Measurements from ENCODE around the gene ZFP92.
"Not testable (repeated sequence)": the region's sequence is repeated elsewhere in the genome, so short reads cannot be mapped to it uniquely, and the experiment has no call there.

Gene ZFP92

DNA sequence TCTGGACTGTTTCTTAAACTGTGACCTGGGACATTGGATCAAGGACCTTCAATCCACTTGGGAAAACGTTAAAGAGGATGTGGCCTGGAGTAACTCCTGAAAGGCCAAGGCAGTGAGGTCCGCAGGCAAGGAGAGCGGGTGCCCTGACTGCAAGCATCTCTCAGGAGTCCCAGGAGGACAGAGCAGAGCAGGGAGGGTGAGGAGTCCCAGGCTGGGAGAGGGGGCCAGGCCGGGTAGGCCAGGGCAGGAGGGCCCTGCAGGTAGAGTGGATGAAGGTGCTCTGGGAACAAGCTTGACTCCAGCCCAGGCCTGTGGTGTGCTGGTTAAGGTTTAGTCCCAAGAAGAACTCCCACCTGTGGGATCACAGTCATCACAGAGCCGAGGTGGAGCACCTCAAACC, 23.9 kb upstream of the ZFP92 start:
- DNase-seq = no peak

DNA sequence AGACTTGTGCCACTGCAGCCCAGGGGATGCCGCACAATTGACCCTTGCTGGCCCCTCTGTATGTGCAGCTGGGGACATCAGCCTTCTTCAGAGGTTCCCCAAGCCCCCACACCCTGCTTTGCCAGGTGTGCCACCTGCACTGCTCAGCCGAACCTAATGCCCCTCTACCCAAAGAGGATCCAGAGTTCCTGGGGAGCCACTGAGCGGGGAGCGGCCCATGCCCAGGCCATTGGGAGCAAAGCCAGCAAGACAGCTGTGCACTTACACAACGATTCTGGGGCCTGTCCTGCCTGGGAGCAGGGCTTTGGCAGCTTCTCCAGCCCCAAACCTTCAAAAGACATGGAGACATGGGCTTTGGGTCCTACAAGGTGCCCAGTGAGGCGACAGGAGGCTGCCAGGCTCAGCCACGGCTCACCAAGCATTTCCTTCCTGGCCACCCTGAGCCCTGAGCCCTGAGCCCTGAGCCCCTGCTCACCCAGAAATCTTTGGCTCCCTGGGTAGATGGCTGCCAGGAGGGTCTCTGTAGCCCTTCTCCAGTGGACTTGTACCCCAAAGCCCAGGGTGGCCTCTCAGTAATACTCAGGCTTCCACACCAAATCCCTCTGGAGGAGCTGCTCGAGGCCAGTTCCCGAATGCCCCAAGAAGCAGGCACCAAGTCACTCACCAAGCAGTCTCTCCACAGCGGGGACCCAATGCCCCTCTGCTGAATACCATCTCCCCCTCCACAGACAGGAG, 23.1 kb upstream of the ZFP92 start:
- no peak for DNase-seq

DNA sequence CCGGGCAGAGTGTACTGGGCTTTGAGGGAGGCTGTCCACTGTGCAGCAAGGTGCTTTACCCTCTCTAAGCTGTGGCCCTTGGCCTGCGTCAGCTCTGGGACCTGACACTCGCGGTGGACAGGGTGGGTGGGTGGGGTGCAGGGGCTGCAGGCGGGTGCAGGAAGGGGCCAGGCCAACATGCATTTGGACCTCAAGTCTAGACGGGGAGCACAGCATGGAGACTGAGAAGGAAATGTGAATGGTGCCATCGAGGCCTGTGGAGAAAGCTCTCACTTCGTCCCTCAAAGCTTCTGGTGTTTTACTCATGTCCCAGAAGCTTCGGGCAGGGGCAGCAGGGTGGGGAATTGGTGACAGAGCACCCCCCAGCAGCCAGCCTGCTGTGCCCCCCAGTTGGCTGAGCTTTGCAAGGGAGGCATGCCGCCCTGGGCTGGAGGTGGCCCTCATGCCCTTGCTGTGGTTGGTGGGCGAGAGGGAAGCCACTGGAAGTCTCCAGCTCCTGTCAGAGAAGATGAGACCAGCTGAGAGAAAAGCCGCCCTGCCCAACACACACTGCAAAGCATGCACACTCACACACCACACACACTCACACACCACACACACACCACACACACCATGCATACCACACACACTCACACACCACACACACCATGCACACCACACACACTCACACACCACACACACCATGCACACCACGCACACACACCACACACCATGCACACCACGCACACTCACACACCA, 22.4 kb upstream of the ZFP92 start:
- no peak for DNase-seq

DNA sequence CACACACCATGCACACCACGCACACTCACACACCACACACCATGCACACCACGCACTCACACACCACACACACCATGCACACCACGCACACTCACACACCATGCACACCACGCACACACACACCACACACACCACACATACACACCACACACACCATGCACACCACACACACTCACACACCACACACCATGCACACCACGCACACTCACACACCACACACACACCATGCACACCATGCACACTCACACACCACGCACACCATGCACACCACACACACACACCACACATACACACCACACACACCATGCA, 21.9 kb upstream of the ZFP92 start:
- DNase-seq = not testable (repeated sequence)

DNA sequence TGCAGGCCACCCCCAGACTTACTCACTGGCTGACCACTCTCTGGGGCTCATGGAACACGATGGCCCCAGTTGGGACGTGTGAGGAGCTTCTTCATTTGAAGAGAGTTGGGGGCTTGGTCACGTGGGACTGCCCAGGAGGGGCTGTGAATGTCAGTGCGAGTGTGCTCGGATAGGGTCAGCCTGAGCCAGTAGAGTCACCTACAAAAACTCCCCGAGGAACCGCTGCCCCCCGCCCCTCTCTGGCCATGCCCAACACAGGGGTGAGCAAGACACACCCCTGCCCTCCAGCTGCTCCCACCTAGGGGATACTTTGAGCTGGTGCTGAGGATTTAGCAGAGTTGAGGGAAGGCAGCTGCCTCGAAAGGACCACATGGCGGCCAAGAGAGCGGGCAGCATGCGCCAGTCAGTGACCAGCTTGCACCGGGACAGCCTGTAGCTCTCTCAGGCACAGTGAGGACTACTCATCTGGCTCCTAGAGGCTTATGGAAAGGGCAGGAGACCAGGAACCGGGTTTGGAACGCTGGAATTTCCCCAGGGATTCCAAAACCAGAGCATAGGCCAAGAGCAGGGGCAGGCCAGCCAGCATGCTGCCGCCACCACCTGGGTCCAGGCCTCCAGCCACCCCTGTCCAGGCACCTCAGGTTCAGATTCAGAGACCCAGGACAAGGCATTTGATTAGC, 18.5 kb upstream of the ZFP92 start:
- no peak for DNase-seq

DNA sequence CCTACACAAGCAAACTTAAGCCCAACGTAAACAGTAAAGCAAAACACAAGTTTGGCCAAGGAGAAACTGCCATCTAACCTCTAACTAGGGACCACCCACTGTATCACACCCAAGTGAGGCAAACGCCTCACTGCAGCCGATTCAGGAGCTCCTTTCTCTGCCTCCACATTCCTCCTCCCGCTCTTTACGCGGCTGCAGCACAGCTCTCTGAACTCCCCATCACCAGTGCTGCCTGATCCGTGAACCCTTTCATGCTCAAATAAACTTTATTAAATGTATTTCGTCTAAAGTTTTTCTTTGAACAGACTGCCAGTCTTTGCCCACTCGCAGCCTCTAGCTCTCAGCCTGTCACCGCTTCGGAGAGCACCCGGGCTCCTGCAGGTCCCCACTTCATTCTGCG, 16.7 kb upstream of the ZFP92 start:
- DNase-seq = no peak

DNA sequence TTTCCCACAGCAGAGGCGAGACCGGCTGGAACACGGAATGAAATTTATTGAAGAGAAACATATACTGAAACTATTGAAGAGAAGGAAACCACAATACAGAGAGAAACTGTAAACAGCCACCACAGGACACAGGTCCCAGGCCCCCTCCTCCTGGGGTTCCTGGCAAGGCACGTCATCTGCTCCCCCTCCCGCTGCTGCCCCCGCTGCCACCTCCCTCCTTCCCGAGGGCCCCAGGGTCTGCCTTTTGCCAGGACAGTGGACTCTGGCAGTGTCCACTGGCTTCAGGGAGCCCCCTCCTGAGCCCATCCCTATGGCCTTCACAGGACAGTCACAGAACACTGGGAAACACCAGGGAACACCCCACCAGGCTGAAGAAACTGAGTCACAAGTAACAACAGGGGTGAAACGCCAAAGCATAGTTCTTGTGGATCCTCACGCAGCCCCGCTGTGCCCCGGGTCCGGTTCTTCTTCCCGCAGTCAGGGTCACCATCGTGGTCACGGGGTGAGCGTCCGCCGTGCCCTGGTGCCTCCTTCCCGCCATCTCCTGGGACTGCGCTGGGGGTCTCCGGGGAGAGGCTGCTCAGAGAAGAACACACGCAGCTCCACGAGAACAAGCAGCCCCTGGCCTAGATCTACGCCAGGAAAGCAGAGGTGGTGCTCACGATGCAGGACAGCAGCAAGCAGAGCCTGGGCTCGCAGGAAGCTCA, 15.5 kb upstream of the ZFP92 start:
- DNase-seq = no peak

DNA sequence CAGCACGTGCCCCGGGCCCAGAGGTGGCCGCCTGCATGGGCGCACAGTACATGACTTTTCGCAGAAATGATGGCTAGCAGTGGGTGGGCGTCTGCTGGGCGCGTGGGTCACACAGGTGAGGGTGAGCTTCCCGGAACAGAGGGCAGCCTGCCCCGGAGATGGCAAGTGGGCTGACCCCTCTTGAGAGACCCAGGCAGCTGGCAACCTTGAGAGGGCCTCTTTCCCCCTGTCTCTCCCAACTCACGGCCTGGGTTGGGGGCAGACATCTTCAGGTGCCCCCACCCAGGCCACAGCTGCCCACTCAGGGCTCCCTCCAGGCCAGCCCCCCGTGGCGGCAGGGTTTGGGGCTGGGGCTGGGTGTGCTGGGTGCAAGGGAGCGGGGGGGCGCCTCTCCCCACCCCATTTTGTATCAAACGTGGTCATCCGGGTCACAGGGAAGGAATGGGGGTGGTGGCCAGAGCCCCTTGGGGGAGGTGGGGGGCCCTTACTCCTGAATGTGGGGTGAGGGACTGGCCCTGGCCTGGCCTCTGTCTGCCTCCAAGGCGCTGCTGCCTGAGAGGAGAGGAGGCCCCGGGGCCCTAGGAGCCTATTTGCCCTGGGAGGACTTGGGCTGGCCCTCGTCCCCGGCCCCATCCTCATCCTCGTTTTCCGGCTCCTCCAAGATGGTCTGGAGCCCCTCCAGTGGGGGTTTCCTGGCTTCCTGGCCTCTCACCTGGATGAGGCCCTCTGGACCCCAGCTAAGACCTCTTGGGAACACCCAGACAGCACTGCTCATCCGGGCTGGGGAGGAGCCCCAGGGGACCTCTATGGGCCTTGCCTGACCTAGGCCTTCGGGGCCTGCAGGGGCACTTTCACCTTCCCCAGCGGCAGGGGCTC, 14.7 kb upstream of the ZFP92 start:
- no peak for DNase-seq

DNA sequence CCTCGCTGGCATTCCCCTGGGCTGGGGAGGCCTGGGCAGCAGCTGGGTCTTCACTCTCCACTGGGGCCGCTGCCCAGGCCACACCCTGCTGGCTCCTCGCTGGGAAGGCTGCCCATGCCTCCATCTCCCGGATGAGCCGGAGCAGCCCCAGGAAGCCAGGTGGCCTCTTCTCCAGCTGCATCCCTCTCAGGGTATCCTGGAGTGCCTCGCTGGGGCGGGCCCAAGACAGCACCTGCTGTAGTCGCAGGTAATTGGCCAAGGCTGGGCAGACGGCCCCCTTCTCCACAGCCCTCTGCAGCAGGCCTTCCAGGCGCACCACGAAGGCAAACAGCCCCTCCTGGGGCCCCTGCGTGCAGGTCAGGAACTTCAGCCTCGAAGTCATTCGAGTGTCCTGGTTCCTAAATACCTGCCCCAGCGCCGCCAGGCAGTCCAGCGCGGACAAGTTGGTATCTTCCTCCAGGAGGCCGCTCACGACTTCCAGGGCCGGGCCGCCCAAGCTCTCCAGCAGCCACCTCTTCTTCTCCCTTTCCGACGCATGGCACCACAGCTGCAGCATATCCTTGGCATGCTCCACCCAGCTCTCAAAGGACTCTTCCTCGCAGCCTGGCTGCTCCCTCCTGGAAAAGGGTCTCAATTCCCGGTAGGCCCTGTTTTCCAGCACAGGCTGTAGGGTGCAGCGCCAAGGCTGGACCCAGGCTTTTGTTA, 13.9 kb upstream of the ZFP92 start:
- DNase-seq = no peak

DNA sequence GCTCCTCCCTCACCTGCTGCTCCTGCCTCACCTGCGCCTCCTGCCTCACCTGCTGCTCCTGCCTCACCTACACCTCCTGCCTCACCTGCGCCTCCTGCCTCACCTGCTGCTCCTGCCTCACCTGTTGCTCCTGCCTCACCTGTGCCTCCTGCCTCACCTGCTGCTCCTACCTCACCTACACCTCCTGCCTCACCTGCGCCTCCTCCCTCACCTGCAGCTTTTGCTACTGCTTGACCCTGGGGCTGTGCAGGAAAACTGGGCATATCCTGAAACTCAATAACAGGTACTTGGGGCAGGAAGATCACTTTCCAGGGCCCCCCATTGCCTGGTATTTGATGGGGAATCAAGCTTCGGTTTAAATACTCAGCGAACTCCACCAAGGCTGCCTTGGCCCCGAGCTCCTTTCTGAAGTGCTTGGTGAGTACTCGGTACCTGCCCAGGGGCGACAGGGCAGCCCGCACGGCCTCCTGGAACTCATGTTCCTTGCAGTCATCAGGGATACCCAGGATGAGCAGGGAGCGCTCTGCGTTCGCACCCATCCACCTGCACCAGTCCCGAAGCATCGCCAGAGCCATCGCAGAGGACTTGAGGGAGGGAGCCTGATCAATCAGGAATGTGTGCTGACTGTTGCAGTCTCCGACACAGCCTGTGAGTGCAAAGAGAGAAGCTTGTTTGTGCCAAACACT, 12.9 kb upstream of the ZFP92 start:
- DNase-seq = no peak

DNA sequence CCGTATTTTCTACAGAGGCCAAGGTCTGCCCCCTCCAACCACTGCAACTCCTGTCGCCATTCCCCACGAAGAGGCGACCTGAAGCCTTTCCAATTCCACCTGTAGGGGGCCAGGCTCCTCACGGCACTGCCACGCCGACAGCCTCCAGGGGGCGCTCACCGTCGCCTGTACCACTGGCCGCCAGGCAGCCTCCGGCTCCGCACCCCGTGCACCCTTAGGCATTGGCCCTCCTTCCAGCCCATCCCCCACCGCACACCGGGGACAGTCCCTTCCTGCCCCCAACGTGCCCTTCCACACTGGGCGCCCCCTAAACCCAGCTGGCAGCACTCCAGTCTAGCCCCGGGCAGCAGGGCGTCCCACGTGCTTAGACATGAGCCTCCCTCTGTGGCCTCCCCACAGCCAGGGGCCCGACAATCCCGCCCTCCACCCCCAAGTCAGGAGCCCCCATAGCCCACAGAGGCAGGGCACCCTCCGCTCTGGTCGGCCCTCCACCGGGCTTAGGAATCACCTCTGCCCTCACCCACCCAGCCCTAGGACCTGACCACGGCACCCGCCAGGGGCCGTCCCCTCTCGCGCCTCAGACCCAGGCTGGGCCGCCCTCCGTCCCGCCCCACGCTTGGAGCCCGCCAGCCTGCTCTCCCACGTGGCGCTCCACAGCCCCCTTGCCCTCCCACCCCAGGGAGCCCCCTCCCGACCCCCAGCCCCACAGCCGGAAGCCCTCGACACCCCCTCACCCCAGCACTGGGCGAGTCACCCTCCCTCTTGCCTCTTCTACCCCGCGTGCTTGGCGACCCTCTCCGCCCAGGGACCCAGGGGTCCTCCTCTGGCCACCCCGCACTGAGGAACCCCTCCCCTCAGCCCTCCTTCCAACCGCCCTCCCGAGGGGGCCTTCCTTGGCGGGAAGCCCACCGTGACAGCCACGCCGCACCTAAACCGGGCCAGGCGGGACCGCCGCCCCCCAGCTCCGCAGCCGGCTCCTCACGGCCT, 10.8 kb upstream of the ZFP92 start:
- DNase-seq = peak; percentile 21

DNA sequence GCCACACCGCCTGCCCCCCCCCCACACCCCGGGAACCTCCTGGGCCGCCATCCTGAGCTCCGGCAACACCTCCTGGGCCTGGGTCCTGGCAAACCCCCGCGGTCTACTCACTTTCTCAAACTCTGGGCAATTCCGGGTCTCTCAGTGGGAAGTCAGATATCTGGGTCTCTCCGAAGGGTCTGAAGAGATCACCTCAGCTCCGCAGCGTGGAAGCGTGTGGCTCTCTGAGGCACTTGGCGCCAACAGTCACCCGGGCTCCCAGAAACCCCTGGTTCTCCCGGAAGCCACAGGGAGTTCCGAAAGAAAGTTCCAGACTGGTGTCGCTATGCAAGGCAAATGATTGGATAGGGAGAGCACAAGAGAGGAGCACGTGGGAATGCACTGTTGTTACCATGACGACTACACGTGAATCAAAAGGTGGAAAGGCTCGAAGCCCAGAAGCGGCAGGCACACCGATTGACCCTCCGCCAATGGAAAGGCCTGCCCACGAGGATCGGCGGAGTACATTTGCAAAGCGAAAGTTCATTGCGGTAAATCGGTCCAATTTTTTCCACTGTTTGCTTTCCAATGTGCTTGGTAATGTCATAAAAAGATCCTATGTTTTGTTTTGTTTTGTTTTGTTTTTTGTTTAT, 10.0 kb upstream of the ZFP92 start, which contains the start of gene PNMA6E:
Gene PNMA6E, minus strand, starts transcription at position 218 of the 632 bp plus-strand sequence. CDS start 2,501 bp downstream, outside the sequence.
- no peak for DNase-seq

DNA sequence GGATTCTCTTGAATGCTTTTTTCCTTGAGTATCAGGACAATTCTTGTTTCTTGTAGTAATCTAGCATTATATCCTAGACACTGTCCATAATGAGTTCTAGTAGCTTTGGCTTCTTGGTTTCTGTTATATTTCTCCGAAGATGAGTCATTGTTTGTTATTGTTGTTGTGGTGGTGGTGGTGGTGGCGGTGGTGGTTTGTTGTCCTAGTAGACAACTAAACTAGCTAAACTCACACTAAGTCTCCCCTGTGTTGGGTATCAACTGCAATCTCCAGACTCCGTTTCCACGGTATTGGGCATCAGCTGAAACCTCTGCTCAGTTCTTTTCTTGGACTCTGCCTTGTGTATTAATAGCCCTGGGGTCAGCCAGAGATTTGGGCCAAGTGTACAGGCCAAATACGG, 6.9 kb upstream of the ZFP92 start:
- not testable (repeated sequence) for DNase-seq

DNA sequence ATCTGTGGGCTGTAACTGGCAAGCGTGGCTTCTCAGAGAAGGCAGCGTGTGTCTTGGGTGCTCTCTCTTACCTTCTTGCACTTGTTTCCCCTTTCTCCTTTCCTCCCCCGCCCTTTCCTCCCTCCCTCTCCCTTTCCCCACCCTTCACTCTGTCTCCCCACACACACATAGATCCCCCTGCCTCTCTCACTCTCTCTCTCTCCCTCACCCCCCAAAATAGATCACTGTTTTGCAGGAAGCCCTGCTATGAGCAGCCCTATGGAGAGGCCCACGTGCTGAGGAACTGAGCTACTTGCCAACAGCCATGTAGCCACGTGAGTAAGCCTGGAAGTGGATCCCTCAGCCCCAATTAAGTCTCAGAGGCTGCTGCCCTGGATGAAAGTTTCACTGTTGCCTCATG, 5.8 kb upstream of the ZFP92 start:
- no peak for DNase-seq

DNA sequence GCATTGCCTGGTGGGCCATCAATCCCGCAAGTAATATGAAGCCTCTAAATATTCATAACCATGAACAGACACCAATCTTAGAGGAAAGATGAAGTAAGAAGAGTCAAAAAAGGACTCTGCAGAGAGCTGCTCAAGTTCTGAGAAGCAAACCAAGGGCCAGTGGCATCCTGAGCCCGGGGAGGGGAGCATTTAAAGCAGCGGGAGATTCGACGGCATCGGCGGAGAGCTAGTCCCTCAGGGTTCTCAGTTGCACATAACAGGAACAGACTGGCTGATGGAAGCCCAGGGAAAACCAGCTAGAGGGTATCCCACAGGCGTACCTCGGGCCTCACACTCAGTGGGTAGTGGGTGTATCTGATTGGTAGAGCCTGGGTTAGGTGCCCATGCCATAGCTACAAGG, 5.3 kb upstream of the ZFP92 start:
- no peak for DNase-seq

DNA sequence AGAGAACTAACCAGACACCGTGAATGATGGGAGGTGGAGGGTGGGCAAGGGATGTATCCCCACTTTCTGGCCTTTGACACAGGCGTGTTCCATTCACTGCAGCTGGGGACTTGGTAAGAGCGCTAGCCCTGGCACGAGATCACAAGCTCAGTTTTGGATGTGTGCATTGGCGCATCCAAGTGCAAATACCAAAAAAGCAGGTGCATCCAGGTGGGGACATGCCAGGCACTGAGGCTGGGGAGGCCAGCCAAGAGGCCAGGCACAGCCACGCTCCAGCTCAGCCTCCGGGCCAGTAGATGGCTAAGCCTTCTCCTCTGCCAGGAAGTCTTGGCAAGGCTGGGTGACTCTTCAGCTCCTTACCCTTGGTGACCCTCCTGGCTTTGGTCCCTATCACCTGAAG, 4.4 kb upstream of the ZFP92 start:
- no peak for DNase-seq

DNA sequence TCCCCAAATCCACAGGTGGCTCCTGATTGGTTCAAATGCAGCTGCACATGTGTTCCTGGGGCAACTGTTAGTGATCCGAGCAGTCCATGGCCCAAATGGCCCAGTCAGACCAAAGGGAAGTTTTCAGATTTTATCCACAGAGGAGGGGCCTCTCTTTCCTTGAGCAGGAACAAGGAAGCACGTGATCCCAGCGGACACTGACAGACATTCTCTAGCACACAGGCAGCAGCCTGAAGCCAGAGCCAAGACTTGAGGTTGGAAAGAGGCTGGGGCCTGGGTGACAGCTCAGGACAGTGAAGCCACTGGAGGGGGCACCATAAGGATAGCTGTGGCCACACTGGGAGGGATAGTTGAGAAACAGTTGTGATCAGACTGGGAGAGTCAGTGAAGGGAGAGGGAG, 3.5 kb upstream of the ZFP92 start:
- no peak for DNase-seq

DNA sequence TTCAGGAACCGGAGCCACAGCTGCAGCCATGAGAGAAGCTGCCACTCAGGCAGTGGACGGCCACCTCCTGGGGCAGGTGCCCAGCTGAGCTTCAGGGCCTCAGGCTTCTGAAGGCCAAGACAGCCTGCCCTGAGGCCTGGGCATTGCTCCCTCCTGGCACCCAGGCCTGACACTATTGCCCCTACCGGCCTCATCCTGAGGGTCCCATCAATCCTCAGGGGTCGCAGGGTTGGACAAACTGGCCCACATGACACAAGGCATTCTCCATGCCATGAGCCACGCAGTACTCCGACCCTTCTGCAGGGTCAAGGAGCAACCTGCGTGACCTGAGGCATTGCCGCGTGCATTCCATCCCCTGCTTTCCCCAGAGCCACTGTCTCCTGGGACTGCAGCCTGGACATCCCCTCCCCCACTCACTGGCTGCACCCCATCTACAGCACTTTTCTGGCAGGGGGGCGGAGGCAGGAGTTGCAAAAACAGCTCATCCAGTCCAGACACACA, 3.0 kb upstream of the ZFP92 start:
- DNase-seq = no peak

DNA sequence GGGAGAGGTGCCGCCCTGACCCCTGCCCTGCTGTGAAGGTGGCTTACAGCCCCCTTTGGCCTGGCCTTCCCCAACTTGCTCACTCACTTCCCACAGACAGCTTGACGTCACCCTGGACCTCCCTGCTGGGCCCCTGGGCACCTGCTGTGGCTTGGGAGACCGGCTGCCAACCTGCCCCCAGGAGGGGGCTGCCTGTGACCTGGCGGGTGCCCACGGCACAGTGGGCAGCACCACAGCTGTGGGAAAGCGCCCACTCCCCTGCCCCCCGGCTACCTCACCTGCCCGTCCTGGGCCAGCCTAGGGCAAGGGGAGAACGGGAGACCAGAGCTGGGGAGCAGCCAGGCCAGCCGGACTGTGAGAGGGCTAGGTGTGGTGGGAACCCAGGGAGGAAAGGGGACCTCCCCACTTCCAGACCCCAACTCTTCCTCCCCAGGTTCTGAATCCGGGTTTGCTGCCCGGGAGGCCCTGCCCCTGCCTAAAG, 2.4 kb upstream of the ZFP92 start:
- DNase-seq = no peak
